GM21619 (cell line): Measurements from ENCODE around the gene CNOT4.
"Not testable (repeated sequence)": the region's sequence is repeated elsewhere in the genome, so short reads cannot be mapped to it uniquely, and the experiment has no call there.

Experiments used
- ATAC-seq: cut with Tn5 transposase; IDR thresholded peaks from one replicate; pipeline ENCODE4 v1.9.1; 2021; ENCODE audit not compliant: unreplicated experiment

The CNOT4 gene

DNA sequence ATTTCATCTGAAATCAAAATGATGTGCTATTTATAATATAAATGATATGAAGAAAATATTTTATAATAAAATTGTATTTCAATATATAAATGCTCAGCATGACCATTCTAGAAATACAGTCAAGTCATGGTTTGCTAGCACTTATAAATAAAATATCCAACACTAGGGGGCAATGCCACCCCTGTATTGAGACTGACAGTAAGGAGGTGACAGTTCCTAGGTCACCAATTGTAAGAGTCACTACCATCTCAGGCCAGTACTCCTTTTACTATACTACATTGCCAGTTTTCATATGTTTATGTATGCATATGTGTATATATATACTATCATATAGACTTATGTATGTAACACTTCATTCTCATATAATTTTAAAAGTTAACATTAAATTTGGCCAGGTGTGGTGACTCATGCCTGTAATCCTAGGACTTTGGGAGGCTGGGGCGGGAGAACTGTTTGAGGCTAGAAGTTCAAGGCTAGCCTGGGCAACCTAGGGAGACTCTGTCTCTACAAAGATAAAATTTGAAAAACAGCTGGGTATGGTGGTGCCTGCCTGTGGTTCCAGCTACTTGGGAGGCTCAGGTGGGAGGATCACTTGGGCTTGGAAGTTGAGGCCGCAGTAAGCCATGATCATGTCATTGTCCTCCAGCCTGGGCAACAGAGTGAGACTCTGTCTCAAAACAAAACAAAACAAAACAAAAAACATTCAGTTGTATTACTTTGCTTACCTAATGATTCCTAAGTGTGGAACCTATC is 2.4 kb upstream of the CNOT4 start:
- peak; percentile 36 for ATAC-seq

DNA sequence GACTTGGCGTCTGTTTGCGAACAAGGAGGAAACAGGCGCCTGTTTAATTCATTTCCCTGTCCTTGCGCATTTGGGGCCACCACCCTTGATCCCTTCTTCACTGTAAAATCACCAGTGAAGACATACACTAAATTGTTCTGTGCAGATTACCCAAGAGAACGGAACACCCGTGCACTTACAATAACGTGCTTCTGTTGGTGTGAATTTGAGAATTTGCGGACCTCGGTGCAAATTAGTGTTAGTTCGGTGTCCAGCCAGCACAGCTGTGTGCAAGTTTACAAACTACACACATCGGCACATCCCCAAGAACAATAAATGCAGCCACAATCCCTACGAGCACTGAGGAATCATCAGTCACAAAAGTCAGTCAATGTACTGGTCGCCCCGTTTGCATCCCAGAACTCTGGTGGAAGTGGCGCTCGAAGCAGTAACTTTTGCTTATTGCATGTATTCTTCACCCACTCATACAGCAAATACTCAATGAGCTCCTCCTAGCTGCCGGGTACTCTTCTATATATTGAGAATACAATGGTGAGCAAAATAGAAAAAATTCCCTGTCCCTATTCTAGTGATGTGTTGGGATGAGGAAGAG is 786 bp upstream of the CNOT4 start:
- ATAC-seq: no peak

- no peak for ATAC-seq
Observed at GRCh38 chr7:135509589-135509838, 388 bp downstream of the CNOT4 start.

DNA sequence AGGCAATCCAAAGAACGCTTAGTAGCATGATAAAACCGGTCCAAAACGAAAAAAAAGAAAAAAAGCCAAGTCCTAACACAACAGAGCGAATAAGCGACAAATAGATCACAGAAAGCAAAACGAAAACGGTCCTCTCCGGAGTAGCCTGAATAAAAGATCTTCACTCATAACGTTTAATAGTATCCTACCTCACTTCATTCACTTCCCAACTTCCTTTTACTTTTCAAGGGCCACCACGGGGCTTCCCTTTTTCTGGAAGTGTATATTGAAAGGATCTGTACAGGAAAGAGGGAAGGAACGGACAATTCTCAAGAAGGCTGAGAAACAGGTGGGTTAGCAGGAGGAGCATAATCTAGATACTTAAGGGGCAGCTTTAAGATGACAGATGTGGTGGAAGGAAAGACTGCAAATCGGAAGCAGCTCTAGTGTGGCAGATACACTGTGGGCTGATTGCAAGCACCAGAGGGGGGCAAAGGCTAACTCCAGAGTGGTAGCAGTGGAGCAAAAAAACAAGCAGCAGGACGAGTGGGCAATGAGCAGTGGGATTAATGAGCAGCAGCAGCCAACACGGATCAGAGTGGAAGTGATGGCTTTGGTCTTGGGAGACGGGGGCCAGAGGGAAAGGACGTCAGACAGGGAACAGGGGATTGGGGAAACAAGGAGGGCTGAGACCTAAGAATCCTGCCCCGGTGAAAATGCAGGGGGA is 866 bp downstream of the CNOT4 start:
- peak; percentile 28 for ATAC-seq

DNA sequence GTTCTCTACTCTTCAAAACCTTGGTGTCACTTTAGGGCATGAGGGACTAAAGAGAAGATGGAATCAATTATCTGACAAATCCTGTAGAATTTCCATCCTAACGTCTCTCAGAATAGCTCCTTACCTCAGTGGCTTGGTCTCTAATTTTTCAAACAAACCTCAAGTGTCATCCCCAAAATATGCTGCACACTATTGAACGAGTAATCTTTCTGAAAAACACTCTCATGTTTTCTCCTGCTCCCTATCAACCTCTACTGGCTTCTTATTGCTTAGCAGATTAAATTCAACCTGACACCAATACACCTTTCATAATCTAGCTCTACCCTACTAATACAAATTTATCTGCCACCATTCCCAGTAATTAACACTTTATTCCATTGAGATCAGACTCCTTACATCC is 8.5 kb downstream of the CNOT4 start:
- no peak for ATAC-seq

DNA sequence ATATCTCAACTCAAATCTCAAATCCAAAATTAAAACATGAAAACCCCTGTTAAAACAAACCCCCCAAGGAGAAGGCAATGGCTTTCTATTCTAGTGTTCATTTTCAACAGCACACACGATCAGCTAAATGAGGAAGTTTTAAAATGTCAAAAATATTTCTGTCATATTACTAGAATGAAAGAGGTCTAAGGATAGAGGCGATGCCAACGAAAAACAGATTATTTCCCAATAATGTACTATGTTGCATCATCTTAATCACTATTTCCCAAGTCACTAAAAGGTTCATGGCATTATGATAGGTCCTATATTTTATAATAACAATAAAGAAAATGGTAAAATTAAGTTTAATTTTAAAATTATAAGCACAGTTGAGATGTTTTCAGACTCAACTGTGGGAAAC is 10.1 kb downstream of the CNOT4 start:
- no peak for ATAC-seq

DNA sequence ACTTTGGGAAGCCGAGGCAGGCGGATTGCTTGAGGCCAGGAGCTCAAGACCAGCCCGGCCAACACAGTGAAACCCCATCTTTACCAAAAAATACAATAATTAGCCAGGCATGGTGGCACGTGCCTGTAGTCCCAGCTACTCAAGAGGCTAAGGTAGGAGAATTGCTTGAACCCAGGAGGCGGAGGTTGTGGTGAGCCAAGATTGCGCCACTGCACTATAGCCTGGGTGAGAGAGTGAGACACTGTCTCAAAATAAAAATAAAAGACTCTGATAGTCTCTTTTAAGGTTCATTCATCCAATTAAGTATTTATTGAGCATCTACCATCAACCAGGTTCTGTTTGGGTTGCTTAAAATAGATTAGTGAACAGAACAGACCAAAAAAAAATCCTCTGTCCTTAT is 12.7 kb downstream of the CNOT4 start:
- not testable (repeated sequence) for ATAC-seq

DNA sequence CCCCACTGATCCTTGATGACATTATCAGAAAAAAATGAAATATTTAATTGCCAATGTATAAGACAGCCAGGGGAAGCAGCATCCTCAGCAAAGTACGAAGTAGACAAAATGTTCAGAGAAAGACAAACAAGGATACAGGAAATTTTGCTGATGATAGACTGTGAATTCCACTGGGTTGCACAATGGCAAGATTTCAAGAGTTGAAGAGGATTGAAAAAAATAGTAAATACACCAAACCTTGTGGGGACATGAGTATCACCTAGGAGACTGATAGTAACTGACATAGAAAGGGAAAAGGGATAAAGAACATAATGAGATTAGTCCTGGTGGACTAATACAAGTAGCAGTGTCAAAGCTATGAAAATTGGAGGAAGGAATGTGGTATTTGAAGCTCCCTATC is 16.5 kb downstream of the CNOT4 start:
- ATAC-seq: no peak

GRCh38 chr7:135492151-135492550 is 17.8 kb downstream of the CNOT4 start:
- ATAC-seq: no peak

DNA sequence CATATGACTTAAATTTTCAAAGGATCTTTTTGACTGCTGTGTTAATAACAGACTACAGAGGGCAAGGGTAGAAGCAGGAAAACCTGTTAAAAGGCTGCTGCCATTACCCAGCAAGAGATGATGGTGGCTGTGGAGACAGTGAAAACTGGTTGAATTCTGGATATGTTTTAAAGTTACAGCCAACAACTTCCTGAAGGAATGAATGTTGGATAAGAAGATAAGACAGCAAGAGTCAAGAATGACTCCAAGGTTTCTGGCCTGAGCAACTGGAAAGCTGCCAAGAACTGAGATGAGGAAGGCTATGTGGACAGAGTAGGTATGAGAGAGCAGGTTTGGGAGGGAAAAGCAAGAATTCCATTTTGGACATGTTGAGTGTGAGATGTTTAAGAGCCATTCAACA is 19.1 kb downstream of the CNOT4 start:
- no peak for ATAC-seq

DNA sequence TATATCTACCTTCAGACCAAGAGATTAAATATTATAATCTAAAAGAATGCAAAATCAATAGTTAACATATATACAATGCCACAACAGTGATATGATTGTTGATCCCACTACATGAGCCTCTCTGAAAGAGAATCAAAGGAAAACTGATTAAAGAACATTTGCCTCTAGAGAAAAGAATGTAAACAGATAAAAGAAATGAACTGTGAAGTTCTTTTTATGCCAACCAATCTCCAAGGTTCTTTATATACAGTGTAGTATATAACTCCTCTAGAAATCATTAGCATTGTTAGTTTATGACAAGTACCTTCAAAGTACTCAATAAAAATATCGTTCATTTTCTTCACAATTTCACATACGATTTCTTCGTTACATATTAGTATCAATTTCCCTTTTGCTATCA is 20.1 kb downstream of the CNOT4 start:
- no peak for ATAC-seq

DNA sequence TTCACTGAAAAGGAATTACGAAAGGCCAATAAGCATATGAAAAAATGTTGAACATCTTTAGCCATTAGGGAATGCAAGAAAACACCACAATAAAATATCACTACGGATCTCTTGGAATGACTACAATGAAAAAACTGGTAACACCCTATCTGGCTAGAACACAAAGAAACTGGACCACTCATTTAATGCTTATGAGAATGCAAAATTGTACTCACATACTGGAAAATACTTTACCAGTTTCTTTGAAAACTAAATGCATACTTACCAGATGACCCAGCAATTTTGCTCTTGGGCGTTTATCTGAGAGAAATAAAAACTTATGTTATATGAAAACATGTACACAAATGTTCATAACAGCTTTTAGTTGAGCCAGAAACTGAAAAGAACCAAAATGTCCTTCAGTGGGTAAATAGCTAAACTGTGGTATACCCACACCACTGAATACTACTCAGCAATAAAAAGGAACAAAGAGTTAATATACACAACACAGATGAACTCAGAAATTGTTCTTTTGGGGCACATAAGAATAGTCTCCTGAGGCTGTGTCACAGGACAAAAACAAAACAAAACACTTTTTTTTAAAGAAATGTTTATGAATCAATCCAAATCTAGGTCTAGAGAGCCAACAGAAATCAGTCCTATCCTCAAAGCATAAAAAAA is 23.5 kb downstream of the CNOT4 start:
- no peak for ATAC-seq

GRCh38 chr7:135481598-135481979 is 28.3 kb downstream of the CNOT4 start:
- no peak for ATAC-seq

DNA sequence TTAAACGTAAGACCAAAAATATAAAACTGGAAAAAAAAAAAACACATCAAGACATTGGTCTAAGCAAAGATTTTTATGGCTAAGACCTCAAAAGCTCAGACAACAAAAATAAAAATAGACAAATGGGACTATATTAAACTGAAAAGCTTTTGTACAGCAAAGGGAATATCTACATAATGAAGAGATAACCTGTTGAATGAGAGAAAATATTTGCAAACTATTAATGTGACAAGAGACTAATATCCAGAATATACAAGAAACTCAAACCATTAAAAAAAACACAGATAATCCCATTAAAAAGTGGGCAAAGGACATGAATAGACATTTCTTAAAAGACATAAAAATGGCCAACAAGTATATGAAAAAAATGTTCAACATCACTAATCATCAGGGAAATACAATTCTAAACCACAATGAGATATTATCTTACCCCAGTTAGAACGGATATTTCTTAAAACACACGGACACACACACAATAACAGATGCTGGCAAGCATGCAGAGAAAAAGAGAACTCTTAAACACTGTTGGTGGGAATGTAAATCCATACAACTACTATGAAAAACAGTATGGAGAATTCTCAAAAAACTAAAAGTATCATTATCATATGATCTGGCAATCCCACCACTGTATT is 28.8 kb downstream of the CNOT4 start:
- ATAC-seq: no peak

DNA sequence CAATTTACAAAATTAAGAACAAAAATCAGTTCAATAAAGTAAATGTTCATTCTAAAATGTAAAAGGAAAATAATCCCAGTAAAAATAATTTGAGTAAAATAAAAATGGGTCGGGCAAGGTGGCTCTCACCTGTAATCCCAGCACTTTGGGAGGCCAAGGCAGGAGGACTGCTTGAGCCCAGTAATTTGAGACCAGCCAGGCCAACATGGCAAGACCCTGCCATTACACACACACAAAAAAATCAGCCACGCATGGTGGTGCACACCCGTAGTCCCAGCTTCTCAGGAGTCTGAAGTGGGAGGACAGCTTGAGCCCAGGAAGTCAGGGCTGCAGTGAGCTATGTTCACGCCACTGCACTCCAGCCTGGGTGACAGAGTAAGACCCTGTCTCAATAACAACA is 34.4 kb downstream of the CNOT4 start:
- no peak for ATAC-seq

DNA sequence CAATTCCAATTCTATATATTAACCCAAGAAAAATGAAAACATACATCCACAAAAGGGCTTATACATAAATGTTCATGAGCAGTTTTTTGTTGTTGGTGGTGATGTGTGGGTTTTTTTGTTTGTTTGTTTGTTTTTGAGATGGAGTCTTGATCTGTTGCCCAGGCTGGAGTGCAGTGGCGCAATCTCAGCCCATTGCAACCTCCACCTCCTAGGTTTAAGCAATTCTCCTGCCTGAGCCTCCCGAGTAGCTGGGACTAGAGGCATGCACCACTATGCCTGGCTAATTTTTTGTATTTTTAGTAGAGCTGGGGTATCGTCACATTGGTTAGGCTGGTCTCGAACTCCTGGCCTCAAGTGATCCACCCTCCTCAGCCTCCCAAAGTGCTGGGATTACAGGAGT is 40.2 kb downstream of the CNOT4 start:
- ATAC-seq: not testable (repeated sequence)

GRCh38 chr7:135467207-135467711 is 42.6 kb downstream of the CNOT4 start:
- ATAC-seq: peak; percentile 69

- ATAC-seq: no peak
Observed at GRCh38 chr7:135466442-135467206, 43.3 kb downstream of the CNOT4 start.

DNA sequence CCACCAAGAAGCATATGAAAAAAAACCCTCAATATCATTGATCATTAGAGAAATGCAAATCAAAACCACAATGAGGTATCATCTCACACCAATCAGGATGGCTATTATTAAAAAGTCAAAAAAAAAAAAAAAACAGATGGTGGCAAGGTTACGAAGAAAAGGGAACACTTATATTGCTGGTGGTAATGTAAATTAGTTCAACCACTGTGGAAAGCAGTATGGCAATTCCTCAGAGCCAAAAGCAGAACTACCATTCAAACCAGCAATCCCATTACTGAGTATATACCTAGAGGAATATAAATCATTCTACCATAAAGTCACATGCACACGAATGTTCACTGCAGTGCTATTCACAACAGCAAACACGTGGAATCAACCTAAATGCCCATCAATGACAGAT is 46.0 kb downstream of the CNOT4 start:
- no peak for ATAC-seq

DNA sequence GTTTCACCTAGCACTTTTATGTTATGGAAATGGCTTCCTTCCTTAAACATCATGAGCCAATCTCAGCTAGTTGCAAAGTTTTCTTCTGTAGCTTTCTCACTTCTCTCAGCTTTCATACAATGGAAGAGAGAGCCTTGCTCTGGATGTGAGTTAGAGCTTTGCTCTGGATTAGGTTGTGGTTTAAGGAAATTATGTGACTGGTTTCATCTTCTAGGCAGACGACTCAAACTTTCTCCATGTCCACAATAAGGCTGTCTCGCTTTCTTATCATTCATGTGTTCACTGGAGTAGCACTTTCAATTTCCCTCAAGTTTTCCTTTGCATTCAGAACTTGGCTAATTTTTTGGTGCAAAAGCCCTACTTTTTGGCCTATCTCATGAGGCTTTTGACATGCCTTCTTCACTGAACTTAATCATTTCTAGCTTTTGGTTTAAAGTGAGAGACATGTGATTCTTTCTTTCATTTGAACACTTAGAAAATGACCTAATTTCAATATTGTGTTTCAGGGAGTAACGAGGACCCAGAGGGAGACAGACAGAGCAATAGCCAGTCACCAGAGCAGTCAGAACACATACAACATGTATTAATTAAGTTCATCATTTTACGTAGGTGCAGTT is 49.8 kb downstream of the CNOT4 start:
- peak; percentile 60 for ATAC-seq
